Measurements from ENCODE around the gene ETNPPL.

ETNPPL gene

GRCh38 chr4:108762559-108763225 lies at the start of gene ETNPPL:
Gene ETNPPL, minus strand, starts transcription at chr4:108763053. Its CDS starts 155 bp downstream, at chr4:108762898.
- H3K4me3 ChIP-seq (ENCODE audit: low read depth in 1 of 2, low read length in 2 of 2), result peak within 1 kb of the TSS; percentile 19 to 57; a peak in 3 of 4 replicates
- ATAC-seq (ENCODE audit: insufficient read depth, low read depth) (peak; percentile 82), DNase-seq (peak; percentile 32)
- TF ChIP-seq CTCF (IDR thresholded peaks at IDR 0.05; ENCODE audit: borderline replicate concordance, extremely low read depth, low read length, poor library complexity, severe bottlenecking) (peak; percentile 31), EZH2 (IDR thresholded peaks at IDR 0.05; ENCODE audit: borderline replicate concordance, low read depth, low read length, severe bottlenecking) (no peak)
- peaks cover 7% of the 10 kb centered on the region for H3K27me3 ChIP-seq (ENCODE audit: insufficient read depth, low read length, poor library complexity)
- no peaks in the 10 kb centered on the region for H4K20me1 ChIP-seq (ENCODE audit: insufficient read depth, low read length)
- H3K79me2 ChIP-seq (ENCODE audit: insufficient read depth, low read length), result no peaks in the 10 kb centered on the region
- peaks cover 13% of the 10 kb centered on the region for H3K4me1 ChIP-seq (ENCODE audit: insufficient read depth, low read length)
- H3K9ac ChIP-seq (ENCODE audit: low read depth, low read length), result peak within 1 kb of the TSS; percentile 47
- H3K36me3 ChIP-seq (ENCODE audit: insufficient read depth, low read length), result no peaks in the 10 kb centered on the region
- no peak within 1 kb of the TSS for H3K27ac ChIP-seq (ENCODE audit: low read length)
- peak within 1 kb of the TSS; percentile 67 for H3K4me2 ChIP-seq (ENCODE audit: insufficient read depth, low read length)
- H2AFZ ChIP-seq (ENCODE audit: low read depth, low read length), result peak within 1 kb of the TSS; percentile 78
- H3K9me3 ChIP-seq (ENCODE audit: insufficient read depth, low read length, severe bottlenecking), result peaks cover 4% of the 10 kb centered on the region

- H3K9me3 ChIP-seq (ENCODE audit: insufficient read depth, low read length, severe bottlenecking), result no peaks in the 10 kb centered on the region
- H3K79me2 ChIP-seq (ENCODE audit: insufficient read depth, low read length), result no peaks in the 10 kb centered on the region
- H3K27me3 ChIP-seq (ENCODE audit: insufficient read depth, low read length, poor library complexity), result no peaks in the 10 kb centered on the region
- TF ChIP-seq CTCF (IDR thresholded peaks at IDR 0.05; ENCODE audit: borderline replicate concordance, extremely low read depth, low read length, poor library complexity, severe bottlenecking), result no peak
- no peak for TF ChIP-seq EZH2 (IDR thresholded peaks at IDR 0.05; ENCODE audit: borderline replicate concordance, low read depth, low read length, severe bottlenecking)
- no peaks in the 10 kb centered on the region for H3K4me1 ChIP-seq (ENCODE audit: insufficient read depth, low read length)
- ATAC-seq (ENCODE audit: insufficient read depth, low read depth) (no peak), DNase-seq (no peak)
- H3K4me2 ChIP-seq (ENCODE audit: insufficient read depth, low read length), result no peak overlapping the region
- no peak overlapping the region for H2AFZ ChIP-seq (ENCODE audit: low read depth, low read length)
- no peaks in the 10 kb centered on the region for H3K36me3 ChIP-seq (ENCODE audit: insufficient read depth, low read length)
- H3K9ac ChIP-seq (ENCODE audit: low read depth, low read length), result no peak overlapping the region
- H3K27ac ChIP-seq (ENCODE audit: low read length), result no peak overlapping the region
- H3K4me3 ChIP-seq (ENCODE audit: low read depth in 1 of 2, low read length in 2 of 2), result no peak overlapping the region
- H4K20me1 ChIP-seq (ENCODE audit: insufficient read depth, low read length), result no peaks in the 10 kb centered on the region
Measured at GRCh38 chr4:108811486-108811885, 48.6 kb upstream of the ETNPPL start.

DNA sequence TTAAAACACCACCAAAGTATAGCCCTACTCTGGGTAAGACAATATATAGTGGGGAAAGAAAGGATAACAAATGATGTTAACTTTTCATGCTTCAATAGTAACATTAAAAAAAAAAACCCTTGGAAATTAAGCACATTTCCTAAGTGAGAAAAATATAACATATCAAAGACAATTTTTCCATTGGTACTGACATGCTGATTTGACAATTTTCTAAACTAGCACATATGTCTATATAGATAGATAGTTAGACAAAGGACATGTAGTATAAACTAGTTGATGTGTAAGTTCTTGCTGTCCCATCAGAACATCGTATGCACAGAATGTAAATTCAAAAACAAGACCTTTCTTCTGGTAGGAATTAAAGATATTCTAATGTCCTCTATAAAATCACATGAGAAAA lies 47.2 kb upstream of the ETNPPL start:
- Histone ChIP-seq H3K9ac (ENCODE audit: low read depth, low read length) (no peak overlapping the region), H3K27ac (ENCODE audit: low read length) (no peak overlapping the region), H2AFZ (ENCODE audit: low read depth, low read length) (no peak overlapping the region), H3K36me3 (ENCODE audit: insufficient read depth, low read length) (no peaks in the 10 kb centered on the region), H3K27me3 (ENCODE audit: insufficient read depth, low read length, poor library complexity) (no peaks in the 10 kb centered on the region), H3K4me3 (ENCODE audit: low read depth in 1 of 2, low read length in 2 of 2) (no peak overlapping the region), H3K4me2 (ENCODE audit: insufficient read depth, low read length) (no peak overlapping the region), H3K4me1 (ENCODE audit: insufficient read depth, low read length) (no peaks in the 10 kb centered on the region), H3K9me3 (ENCODE audit: insufficient read depth, low read length, severe bottlenecking) (no peaks in the 10 kb centered on the region), H4K20me1 (ENCODE audit: insufficient read depth, low read length) (no peaks in the 10 kb centered on the region), H3K79me2 (ENCODE audit: insufficient read depth, low read length) (no peaks in the 10 kb centered on the region)
- ATAC-seq (ENCODE audit: insufficient read depth, low read depth) (no peak), DNase-seq (no peak)
- no peak for TF ChIP-seq EZH2 (IDR thresholded peaks at IDR 0.05; ENCODE audit: borderline replicate concordance, low read depth, low read length, severe bottlenecking)
- TF ChIP-seq CTCF (IDR thresholded peaks at IDR 0.05; ENCODE audit: borderline replicate concordance, extremely low read depth, low read length, poor library complexity, severe bottlenecking), result no peak

Data from DND-41 (cell line).